GM18867 (cell line): ENCODE results near the gene TEP1.
"Not testable (repeated sequence)": the region's sequence is repeated elsewhere in the genome, so short reads cannot be mapped to it uniquely, and the experiment has no call there.

ENCODE experiments used
- ATAC-seq: cut with Tn5 transposase; IDR thresholded peaks from one replicate; pipeline ENCODE4 v1.9.1; 2021; ENCODE audit warnings: mild to moderate bottlenecking, moderate library complexity; ENCODE audit not compliant: unreplicated experiment

Gene TEP1

DNA sequence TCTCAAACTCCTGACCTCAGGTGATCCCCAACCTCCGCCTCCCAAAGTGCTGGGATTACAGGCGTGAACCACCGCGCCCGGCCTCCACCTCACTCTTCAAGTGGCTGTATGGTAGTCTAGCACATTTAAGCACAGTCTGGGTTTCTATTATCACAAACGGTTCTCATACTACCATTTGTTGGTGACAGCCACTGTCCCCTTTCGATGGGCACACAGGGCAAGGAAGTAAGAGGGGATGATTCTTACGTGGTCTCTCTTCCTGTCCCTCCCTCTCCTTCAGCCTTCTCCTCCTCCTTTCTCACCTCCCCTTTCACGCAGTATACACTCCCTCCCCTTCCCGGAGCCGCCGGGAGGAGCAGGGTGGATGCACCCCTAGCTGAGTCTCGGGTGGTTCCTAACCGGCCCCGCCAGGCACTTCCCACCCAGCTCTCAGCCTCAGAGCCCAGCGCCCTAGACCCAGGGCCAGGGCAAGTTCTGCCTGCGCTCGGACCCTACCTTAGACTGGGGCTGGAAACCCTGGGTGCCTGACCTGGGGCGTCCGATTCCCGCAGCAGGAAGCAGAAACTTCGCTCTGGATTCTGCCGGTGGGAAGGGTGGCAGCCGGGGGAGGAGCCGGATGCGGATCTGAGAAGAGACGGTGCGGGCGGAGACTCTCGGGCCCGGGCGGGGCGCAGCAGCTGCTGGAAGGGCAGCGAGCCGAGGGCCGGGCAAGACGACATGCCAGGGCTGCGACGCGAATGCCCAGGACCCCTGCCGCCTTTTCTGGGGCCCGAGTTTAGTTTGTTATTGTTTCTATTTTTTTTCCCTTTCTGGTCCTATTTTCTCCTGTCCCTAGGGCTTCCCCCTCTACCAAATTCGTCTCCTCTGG lies at the start of gene TEP1:
TEP1 (minus strand) TSS at position 626 of the 868 bp plus-strand sequence. CDS start 5,062 bp downstream, outside the sequence.
- peak; percentile 76 for ATAC-seq

DNA sequence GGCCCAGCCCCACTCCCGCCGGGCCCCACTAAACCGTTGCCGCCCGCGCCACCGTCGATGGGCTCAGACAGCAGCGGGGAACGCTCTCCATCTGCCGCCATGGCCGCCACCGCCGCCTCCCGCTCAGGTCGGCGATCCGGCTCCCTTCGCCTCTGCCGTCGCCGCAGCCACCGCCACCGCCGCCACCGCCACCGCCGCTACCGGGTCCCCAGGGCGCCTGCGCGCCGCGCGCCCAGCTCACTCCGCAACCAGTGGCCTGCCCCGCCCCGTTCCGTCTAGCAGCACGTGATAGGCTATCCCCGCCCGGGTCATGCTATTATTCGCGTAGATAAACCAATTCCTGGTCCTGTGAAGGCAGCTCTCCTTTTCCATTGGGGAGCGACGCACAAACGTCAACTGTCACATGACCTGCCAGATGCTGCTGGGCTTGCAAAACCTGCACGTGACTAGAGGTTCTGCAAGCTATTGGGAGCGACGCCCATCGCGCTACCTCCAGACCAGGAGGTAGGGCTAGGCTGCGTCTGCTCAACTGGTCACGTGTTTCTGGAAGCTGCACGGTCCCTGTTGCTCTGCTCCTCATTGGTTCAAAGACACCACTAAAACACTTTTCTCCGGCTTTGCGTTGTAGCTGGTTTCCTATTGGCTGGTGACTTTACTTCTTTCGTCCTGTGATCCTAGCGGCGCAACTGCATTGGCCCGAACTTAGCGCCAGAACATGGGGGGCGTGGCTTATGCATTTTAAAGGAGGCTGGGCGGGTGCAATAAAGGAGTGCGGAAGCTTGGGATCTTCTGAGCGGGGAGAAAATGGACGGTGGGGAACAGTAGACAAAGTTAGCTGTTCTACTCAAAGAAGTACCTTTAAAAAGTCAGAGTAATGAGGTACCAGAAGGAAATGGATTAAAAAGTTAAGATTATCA lies 48.2 kb upstream of the TEP1 start, which contains the start of gene PIP4P1:
PIP4P1 (minus strand) TSS at position 210 of the 917 bp plus-strand sequence; CDS start at position 101, 109 bp downstream.
- peak; percentile 92 for ATAC-seq

DNA sequence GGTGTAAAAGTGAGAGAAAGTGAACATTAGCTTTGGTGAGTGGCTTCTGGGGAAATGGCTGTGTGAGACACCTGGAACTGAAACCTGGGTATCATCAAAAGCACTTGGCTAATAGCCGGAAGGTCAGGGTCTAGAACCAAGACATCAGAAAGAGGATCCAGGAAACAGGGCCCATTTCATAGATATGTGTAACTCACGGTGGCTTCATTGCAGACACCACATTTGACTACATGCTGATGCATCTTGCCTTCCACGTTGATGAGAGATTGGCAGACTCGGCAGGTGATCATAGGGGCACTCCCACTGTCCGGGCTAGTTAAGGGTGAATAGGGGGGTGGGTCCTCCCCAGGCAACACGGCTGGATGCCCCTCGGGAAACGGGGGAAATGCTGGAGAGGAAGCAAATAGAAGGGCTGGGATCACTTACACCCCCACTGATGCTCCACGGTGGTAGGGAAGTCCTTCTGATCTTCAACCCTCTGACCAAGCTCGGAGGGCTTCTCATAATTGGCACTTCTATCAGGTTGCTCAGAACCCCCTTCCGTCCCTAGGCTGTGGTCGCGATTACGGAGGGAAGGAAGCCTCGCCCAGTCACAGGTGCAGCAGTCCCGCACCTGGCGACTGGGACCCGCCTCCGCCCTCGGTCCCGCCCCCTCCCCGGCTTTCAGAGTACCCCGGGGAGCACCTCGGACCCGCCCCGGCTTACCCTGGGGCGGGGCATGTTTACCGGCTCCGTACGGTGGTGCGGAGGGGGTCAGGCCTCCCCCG lies 47.3 kb upstream of the TEP1 start:
- peak; percentile 7 for ATAC-seq

DNA sequence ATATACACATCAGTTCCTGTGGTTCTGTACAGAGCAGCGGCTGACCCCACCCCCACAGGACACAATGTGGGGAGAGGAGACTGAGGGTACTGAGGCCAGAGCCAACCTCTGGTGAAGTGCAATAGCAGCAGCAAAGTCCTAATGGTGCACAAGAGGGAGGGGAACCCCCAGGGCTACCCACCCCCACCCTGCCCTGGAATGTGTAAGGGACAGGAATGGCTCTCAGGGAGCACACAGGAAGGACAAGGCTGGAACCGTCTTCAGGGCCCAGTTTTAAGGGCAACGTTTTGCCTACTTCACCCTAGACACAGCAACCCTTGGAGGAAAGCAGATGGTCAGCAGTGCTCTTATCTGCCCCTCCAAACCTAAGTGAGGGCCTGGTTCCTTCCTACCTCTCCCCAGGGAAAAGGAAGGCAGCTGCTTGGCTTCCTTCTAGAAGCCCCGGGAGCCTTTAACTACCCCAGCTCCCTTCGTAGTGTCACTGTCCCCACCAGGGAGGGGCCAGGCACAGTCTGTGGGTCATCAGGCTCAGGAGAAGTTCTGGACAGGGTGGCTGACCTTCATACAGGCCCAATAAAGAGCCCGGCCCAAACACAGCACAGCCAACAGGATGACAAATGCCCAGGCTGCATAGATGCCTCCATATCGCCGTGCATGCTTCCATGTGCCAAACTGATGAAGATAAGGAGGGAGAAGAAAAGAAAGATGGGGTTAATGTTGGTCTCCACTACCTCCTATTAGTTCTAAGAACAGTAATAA lies 44.9 kb upstream of the TEP1 start:
- no peak for ATAC-seq

DNA sequence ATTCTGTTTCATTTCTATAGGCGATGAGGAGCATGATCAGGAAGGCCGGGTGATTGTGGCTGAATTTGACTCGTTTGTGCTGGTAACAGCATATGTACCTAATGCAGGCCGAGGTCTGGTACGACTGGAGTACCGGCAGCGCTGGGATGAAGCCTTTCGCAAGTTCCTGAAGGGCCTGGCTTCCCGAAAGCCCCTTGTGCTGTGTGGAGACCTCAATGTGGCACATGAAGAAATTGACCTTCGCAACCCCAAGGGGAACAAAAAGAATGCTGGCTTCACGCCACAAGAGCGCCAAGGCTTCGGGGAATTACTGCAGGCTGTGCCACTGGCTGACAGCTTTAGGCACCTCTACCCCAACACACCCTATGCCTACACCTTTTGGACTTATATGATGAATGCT lies 43.7 kb upstream of the TEP1 start:
- ATAC-seq, result no peak

DNA sequence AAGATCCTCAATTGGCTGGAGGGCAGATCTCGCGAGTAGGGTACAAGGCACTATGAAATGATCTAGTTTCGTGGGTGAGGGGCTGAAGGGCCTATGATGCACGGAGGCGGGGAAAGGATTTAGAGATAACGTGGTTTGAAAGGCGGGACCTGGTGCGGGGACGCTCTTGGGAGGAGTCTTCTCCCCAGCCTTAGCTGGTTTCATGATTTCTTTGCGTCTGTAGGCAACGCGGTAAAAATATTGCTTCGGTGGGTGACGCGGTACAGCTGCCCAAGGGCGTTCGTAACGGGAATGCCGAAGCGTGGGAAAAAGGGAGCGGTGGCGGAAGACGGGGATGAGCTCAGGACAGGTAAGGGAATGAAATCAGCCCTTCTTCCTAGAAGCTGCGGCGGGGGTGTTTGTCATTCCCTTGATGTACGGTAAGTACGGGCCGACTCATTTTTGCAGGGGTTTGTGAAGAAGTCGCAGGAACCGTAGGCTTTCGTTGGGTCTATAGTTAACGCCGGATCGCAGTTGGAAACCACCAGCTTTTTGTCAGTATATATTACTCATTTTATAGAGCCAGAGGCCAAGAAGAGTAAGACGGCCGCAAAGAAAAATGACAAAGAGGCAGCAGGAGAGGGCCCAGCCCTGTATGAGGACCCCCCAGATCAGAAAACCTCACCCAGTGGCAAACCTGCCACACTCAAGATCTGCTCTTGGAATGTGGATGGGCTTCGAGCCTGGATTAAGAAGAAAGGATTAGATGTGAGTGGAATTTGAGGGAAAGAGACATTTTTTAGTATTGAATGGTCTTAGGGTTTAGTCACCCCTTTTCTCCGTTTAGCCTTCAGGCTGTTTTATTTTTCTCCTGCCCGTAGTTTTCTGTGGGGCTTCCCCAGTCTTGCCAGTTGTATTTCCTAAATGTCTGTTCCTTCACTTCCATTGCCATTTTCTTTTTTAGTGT lies 42.3 kb upstream of the TEP1 start:
- ATAC-seq, result peak; percentile 50

DNA sequence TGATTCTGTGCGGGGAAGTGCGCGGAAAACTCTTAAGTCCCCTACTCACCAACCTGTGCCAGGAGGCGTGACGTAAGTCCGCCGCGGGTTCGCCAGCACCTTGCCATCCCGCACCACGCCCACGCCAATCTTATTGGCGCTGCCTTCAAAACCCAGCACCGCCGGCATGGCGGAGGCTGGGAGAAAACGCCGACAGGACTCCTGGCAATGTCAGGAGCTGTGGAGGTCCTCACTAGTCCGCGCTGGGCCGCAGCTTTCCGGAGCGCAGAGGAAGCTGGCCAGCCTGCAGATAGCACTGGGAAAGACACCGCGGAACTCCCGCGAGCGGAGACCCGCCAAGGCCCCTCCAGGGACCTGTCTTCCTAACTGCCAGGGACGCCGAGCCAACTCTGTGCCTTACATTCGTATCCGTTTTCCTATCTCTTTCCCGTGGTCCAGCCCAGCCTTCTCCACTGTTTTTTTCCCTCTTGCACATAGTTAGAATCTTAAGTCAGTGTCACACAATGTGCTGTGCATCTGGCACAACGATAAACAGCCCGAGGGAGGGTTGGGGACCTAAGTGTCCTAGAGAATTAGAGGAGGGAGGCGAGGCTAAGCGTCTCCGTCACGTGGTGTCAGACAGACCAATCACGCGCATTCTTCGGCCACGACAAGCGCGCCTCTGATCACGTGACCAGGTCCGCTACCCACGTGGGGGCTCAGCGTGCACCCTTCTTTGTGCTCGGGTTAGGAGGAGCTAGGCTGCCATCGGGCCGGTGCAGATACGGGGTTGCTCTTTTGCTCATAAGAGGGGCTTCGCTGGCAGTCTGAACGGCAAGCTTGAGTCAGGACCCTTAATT lies 41.4 kb upstream of the TEP1 start, which contains the start of the genes APEX1 and OSGEP:
APEX1 (plus strand) TSS at position 711 of the 839 bp plus-strand sequence. CDS start 420 bp downstream, outside the sequence.
OSGEP (minus strand) TSS at position 297 of the 839 bp plus-strand sequence; CDS start at position 168, 129 bp downstream.
- ATAC-seq, result peak; percentile 87

DNA sequence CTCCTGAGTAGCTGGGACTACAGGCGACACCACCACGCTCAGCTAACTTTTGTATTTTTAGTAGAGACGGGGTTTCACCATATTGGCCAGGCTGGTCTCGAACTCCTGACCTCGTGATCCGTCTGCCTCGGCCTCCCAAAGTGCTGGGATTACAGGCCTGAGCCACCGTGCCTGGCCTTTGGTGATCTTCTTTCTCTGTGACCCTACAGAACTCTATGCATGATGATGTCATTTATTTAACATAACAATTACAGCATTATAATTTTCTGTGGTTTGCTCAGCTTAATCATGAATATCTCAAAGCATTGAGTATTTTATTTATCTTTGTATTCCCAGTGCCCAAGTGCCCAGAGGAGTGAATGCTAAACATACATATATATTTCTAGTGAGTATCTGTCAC lies 39.5 kb upstream of the TEP1 start:
- ATAC-seq, result not testable (repeated sequence)

DNA sequence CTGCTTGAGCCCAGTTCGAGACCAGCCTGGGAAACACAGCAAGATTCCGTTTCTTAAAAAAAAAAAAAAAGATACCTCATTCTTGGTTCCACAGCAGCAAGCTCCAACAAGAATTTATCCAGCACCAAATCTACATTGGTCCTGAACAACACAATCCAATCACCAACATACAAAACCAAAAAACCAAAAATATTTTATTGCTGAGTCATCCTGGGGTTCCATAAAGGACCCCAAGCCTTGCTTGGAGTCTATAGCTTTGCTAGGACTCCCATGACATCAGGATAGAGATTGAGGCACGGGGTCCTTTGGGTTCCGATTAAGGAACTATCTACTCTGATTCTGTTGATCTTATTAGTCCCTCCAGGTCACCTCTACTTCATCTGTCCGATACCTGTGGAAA lies 33.6 kb upstream of the TEP1 start:
- no peak for ATAC-seq

DNA sequence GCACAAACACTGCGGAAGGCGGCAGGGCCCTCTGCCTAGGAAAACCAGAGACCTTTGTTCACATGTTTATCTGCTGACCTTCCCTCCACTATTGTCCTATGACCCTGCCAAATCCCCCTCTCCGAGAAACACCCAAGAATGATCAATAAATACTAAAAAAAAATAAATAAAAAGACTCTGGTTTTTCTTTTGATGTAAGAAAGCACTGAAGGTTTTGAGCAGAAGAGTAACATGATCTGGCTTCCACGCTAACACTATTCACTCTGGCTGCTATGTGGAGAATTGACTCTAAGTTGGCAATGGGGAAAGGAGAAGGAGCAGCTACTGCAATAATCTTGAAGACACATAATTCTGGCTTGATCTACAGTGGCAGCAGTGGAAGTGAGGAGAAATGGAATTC lies 30.3 kb upstream of the TEP1 start:
- not testable (repeated sequence) for ATAC-seq

DNA sequence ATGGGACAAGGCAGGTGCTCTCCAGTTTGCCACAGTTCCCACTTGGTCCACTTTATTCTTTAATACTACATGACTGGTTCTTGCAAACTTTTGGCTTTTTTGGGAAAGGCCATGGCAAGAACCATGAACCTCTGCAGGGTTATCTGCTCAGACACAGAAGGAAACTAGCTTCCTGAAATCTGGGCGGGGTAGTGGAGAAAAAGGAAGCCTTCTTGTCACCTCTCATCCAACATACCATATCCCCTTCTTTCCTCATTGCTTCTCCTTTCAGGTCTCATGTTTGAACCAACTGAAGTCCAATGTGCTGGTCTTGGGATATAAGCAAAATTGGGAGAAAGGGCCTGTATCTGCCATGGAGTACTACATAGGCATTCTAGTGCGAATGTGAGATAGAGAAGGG lies 28.2 kb upstream of the TEP1 start:
- ATAC-seq, result no peak

DNA sequence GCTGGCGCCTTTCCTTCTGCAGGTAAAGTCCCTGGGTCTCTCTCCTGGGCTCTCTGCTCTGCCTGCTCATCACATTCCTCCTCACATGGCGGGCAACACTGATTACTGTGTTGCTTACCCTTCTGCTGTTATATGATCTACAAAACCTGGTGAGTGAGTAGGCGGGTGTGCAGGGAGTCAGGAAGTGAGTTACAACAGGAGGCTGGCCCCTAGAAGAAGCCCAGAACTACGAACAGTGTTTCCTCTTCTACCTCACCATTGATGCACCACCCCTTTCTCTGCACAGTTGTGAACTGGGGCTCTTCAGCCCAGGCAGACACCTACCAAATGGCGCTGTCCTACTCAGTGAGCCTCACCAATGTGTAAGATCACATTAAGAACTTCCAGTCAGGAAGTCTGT lies 27.6 kb upstream of the TEP1 start:
- ATAC-seq, result no peak

DNA sequence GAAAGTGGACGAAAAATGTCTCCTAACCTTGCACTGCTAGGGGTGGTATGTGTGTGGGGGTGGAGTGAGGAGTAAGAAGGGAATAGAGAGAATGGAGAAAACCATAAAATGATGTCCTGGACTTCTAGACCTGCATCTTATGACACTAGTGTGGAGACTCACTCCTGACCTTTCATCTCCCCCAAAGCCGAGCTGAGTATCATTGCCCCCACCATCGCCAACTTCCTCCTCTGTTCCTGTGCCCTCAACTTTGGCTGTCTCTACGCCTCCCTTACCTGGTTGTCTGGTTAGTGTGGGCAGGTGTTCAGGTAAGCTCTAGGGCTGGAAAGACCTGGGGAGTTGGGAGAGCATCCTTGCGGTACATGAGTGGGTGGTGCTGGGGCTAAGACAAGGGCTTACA lies 27.2 kb upstream of the TEP1 start:
- ATAC-seq, result no peak

DNA sequence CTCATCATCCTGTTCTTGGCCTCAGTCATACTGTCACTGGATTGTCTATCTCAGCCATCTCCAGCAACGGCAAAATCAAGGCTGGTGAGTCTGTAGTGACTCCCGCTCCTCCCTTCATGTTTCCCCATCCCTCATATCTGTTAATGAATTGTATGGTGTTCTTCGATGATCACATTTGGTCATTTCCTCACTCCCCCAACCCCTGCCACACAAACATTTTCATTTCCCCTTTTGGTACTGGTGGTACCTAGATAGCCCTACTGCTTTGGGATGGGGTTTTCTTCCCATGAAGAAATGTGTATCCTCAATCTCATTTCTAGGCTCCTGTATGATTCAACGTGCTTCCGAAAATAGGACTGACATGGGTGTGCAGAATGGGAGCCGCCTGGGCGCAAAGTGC lies 25.4 kb upstream of the TEP1 start:
- no peak for ATAC-seq

DNA sequence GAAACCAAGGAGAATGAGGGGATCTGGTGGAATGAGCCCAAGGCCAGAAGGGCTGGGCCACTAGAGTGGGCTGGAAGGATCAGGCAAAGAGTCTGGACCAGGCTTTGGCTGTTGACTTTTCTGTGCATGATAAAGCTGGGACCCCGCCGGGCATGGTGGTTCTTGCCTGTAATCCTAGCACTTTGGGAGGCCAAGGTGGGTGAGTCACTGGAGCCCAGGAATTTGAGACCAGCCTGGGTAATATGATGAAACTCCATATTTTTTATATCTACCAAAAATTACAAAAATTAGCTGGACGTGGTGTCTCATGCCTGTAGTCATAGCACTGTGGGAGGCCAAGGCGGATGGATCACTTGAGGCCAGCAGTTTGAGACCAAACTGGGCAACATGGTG lies 23.1 kb upstream of the TEP1 start:
- ATAC-seq, result no peak

DNA sequence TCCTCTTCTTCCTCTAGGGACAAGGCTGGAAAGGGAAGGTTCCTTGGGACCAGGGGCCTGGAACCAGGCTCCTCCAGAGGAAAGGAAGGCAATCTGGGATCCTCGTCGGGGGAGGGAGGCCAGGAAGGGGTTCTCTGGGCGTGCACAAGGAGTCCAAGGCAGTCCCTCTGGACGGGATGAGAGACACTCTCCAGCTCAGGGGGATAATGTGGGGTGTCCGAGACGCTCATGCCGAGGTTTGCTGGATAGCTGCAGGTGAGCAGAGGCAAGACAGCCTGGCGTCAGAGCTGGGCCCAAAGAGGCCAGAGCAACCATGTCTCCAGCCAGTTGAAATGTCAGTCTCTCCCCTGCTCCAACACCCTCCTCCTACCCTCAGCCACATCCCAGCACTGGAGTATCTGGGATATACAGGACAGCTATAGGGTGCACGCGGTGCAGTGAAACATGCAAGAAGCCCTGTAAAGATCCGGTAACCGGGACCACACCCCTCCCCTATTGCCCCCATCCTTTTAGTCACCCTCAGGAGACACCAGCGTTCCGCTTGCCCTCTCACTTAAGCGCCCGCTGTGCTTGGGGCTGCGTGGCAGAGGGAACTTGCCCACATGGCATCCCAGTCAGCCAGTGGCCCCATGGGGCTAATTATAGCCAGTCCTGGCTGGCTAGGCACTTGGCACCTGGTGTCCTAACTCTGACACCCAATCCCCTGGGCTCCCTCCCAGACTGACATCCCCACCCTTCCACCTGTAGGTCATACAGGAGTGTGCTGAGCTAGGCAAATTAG lies 22.5 kb upstream of the TEP1 start, which contains the start of gene KLHL33:
KLHL33 (minus strand) TSS at position 585 of the 781 bp plus-strand sequence; CDS start at position 230, 355 bp downstream.
- no peak for ATAC-seq
